Activated B cell treated with CpG ODN at 0.5 μM for 24 hours (primary cell): Measurements from ENCODE around the gene C17orf50. TPM values are rescaled to one million over a fixed set of nuclear protein-coding genes. Genes with fewer than 3 reads are reported as not detected.

Experiments
- ATAC-seq: fragments of 200-7000 bp; cut with Tn5 transposase; one replicate; pipeline ENCODE4 v1.10.0; 2021; ENCODE audit warnings: low read depth, mild to moderate bottlenecking, moderate library complexity
- CTCF ChIA-PET: fragments of 350-600 bp; sonication (Branson Sonifier 250); formaldehyde crosslinking; loops from one replicate; lab custom pipeline; 2021; ENCODE audit warnings: antibody characterized with exemption; lab: Charles Lee
- POLR2A ChIA-PET: fragments of 350-600 bp; sonication (Branson Sonifier 250); formaldehyde crosslinking; loops from one replicate; lab custom pipeline; 2021; ENCODE audit warnings: antibody characterized with exemption; lab: Charles Lee
- DNase-seq: peaks from one replicate; pipeline ENCODE4 v3.0.0; 2022
- H3K27ac Mint-ChIP-seq: one replicate; pipeline ENCODE4 v1.8.0; 2020; ENCODE audit warnings: mixed read lengths
- H3K27me3 Mint-ChIP-seq: one replicate; pipeline ENCODE4 v1.8.0; 2021; ENCODE audit warnings: mixed read lengths
- H3K36me3 Mint-ChIP-seq: one replicate; pipeline ENCODE4 v1.8.0; 2021; ENCODE audit warnings: low read depth, mixed read lengths
- H3K4me1 Mint-ChIP-seq: one replicate; pipeline ENCODE4 v1.8.0; 2021; ENCODE audit warnings: mixed read lengths
- H3K4me3 Mint-ChIP-seq: one replicate; pipeline ENCODE4 v1.8.0; 2020; ENCODE audit warnings: mild to moderate bottlenecking, mixed read lengths
- H3K9me3 Mint-ChIP-seq: one replicate; pipeline ENCODE4 v1.8.0; 2020; ENCODE audit warnings: mixed read lengths
- intact Hi-C: fragments of 100-400 bp; cut with micrococcal nuclease; formaldehyde crosslinking; loops from one replicate; pipeline ENCODE4 v1.15.1; 2024
- total RNA-seq: library from RNA; stranded (reverse); gene quantifications from 2 replicates; pipeline ENCODE4 v1.2.3, GENCODE V29; 2022
- TF ChIP-seq, protein P1 (sequence below): fragments of 200-600 bp; IDR thresholded peaks from one replicate; pipeline ENCODE4 v1.8.0; 2022; ENCODE audit warnings: antibody characterized with exemption, mild to moderate bottlenecking

The C17orf50 gene
- total RNA-seq, 1 donor from 2014 or later, result not detected

- no peak overlapping the region for H3K4me3 Mint-ChIP-seq
- no peaks in the 10 kb centered on the region for H3K9me3 Mint-ChIP-seq
- ChIA-PET POLR2A (no interaction called here), CTCF (interaction anchor here (1.3 to 2.5 kb wide), 2 partner anchors 8 to 26 kb away, joined by 3 to 10 read pairs; no protein-coding TSS in a partner anchor)
- no peak for DNase-seq
- no peaks in the 10 kb centered on the region for H3K36me3 Mint-ChIP-seq
- peaks cover 26% of the 10 kb centered on the region for H3K27me3 Mint-ChIP-seq
- intact Hi-C loops, result no loop called here
- peaks cover 5% of the 10 kb centered on the region for H3K4me1 Mint-ChIP-seq
- no peak for ATAC-seq
- TF ChIP-seq, protein P1, sequence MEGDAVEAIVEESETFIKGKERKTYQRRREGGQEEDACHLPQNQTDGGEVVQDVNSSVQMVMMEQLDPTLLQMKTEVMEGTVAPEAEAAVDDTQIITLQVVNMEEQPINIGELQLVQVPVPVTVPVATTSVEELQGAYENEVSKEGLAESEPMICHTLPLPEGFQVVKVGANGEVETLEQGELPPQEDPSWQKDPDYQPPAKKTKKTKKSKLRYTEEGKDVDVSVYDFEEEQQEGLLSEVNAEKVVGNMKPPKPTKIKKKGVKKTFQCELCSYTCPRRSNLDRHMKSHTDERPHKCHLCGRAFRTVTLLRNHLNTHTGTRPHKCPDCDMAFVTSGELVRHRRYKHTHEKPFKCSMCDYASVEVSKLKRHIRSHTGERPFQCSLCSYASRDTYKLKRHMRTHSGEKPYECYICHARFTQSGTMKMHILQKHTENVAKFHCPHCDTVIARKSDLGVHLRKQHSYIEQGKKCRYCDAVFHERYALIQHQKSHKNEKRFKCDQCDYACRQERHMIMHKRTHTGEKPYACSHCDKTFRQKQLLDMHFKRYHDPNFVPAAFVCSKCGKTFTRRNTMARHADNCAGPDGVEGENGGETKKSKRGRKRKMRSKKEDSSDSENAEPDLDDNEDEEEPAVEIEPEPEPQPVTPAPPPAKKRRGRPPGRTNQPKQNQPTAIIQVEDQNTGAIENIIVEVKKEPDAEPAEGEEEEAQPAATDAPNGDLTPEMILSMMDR, result no peak
- H3K27ac Mint-ChIP-seq, result no peak overlapping the region
Measured at GRCh38 chr17:35738519-35739133, 22.1 kb upstream of the C17orf50 start.

DNA sequence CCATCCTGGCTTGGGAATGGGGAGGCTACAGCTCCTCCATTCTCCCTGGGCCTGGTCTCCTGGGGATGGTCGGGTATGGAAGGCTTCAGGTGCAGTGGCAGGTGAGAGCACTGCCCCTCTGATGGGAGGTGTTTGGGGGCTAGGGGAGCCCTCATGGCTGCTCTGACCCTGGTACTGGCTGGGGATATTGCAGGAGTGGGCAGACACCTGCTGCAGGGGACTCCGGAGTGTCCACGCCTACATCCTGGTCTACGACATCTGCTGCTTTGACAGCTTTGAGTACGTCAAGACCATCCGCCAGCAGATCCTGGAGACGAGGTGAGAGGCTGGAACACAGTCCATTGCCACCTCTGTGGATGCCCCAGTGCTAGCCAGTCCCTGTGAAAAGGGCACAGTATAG lies 20.5 kb upstream of the C17orf50 start:
- H3K4me1 Mint-ChIP-seq, result peaks cover 5% of the 10 kb centered on the region
- CTCF ChIA-PET, result interaction anchor here (1.3 to 2.5 kb wide), 2 partner anchors 7 to 24 kb away, joined by 3 to 10 read pairs; no protein-coding TSS in a partner anchor

GRCh38 chr17:35740997-35741931 lies 19.4 kb upstream of the C17orf50 start:
- ChIA-PET POLR2A (no interaction called here), CTCF (interaction anchor here (0.6 kb wide), 1 partner anchor 127 kb away, joined by 3 read pairs; no protein-coding TSS in a partner anchor)
- DNase-seq (no peak), ATAC-seq (no peak)
- Mint-ChIP-seq H3K27ac (no peak overlapping the region), H3K36me3 (no peaks in the 10 kb centered on the region), H3K4me1 (peaks cover 5% of the 10 kb centered on the region), H3K9me3 (no peaks in the 10 kb centered on the region), H3K4me3 (no peak overlapping the region), H3K27me3 (peaks cover 27% of the 10 kb centered on the region)
- TF ChIP-seq, protein P1, result no peak
- intact Hi-C loops, result loop anchor here (10.0 kb wide), 1 partner anchor 1196 kb away; no protein-coding TSS in a partner anchor

More for the DNA sequence above, 20.5 kb upstream of the C17orf50 start:
- H3K36me3 Mint-ChIP-seq, result no peaks in the 10 kb centered on the region
- H3K27me3 Mint-ChIP-seq, result peaks cover 27% of the 10 kb centered on the region
- TF ChIP-seq, protein P1, result no peak
- DNase-seq (no peak), ATAC-seq (no peak)
- POLR2A ChIA-PET, result no interaction called here
- no peak overlapping the region for H3K27ac Mint-ChIP-seq
- intact Hi-C loops, result loop anchor here (10.0 kb wide), 1 partner anchor 1195 kb away; no protein-coding TSS in a partner anchor
- H3K4me3 Mint-ChIP-seq, result no peak overlapping the region
- no peaks in the 10 kb centered on the region for H3K9me3 Mint-ChIP-seq

DNA sequence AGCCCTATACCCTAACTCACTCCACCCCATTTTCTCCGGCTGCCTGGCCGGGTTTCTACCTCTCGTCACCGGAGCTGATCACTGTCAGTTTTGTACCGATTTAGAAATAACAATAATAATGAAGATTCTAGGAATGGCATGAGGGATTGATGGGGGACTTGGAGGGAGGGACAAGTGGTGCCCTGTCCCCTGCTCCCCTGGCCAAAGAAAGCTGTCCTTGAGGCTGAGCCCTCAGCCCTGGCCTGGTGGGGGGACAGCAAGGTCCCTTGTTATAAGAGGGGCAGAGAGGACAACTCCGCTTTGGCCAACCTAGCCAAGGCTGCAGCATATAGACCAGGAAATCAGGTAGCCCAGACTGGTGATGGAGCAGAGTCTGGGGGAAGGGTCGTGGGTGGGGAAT lies 18.2 kb upstream of the C17orf50 start:
- TF ChIP-seq, protein P1, result no peak
- ATAC-seq (no peak), DNase-seq (no peak)
- ChIA-PET POLR2A (no interaction called here), CTCF (no interaction called here)
- H3K27me3 Mint-ChIP-seq, result peaks cover 29% of the 10 kb centered on the region
- no peaks in the 10 kb centered on the region for H3K9me3 Mint-ChIP-seq
- no peak overlapping the region for H3K4me3 Mint-ChIP-seq
- intact Hi-C loops, result loop anchor here (10.0 kb wide), 1 partner anchor 1198 kb away; no protein-coding TSS in a partner anchor
- peaks cover 5% of the 10 kb centered on the region for H3K4me1 Mint-ChIP-seq
- no peak overlapping the region for H3K27ac Mint-ChIP-seq
- no peaks in the 10 kb centered on the region for H3K36me3 Mint-ChIP-seq
